Fibroblast of peridontal ligament (primary cell): ENCODE data around the gene DND1.
"Not testable (repeated sequence)": the region's sequence is repeated elsewhere in the genome, so short reads cannot be mapped to it uniquely, and the experiment has no call there.

Source experiments
- DNase-seq: peaks from one replicate; pipeline ENCODE4 v3.0.0-alpha.2; 2010; ENCODE audit errors: extremely low read depth

Gene DND1

DNA sequence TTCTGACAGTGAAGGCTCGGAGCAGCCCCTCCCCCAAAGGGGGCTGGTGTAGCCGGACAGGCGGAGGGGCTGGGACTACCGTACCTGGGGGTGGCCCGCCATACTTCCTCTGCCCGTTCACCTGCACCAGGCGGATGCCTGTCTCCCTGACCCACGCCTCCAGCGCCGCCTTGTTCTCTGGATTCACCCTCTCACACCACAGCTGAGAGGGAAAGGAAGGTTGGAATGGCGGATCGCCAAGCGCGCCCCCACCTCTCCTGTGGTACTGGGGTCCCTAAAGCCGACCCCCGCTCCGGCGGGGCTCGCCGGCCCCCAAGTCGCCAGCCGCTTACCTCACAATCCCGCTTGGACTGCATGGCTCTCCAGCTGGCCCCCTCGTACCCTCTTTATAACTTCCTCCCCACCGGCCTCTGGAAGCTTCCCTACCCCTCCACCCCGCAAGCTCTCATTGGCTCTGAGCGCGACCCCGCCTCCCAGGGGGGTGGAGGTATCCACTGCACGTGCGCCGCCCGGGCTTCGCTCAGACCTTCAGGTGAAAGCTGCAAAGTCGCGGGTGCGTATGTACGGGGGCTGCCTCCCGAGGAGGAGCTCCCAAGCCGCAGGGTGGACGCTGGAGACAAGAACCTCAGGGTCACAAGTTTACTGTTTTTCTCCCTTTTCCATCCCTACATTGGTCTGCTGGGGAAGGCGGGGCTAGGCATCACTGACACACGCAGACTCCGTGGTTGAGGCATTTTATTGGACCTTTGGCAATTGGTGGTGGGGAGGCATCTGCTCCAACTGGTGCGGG, at the start of gene DND1:
DND1 (minus strand) TSS at position 390 of the 790 bp plus-strand sequence; CDS start at position 356, 34 bp downstream.
- DNase-seq, result no peak

GRCh38 chr5:140721395-140721794, 48.0 kb upstream of the DND1 start:
- DNase-seq, result not testable (repeated sequence)

DNA sequence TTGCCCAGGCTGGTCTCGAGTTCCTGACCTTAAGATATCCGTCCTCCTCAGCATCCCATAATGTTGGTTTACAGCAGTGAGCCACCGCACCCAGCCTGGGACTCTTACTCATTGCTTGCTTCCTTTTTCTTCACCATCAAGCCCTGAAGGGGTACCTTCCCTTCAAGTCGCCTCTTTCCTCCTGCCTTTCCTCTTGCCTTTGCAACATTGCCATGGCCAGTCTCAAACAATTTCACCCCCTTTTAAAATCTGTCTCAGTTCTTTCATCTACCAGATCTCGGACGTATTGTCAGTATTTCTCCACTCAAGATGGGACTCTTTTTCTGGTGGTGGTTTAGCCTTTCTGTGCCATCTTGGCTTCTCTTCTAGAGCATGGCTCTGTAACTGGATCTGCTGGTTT, 47.4 kb upstream of the DND1 start:
- DNase-seq, result not testable (repeated sequence)

DNA sequence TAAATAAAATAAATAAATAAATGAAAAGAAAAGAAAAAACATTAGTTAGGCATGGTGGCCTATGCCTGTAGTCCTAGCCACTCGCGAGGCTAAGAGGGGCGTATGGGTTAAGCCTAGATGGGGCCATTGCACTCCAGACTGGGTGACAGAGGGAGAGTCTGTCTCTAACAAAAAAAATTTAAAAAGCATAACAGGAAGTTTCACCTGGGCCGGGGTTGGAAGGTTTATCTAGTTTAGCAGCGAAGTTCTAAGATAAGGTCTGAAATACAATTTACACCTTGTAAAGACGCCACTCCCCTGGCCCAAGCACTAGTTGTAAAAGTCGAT, 44.9 kb upstream of the DND1 start:
- DNase-seq, result no peak

GRCh38 chr5:140716238-140716637, 42.9 kb upstream of the DND1 start:
- DNase-seq, result not testable (repeated sequence)

- no peak for DNase-seq
Measured at GRCh38 chr5:140713562-140714094, 40.3 kb upstream of the DND1 start.

GRCh38 chr5:140711794-140712193, 38.4 kb upstream of the DND1 start:
- no peak for DNase-seq

GRCh38 chr5:140710899-140711552, 37.6 kb upstream of the DND1 start:
- peak; percentile 98 for DNase-seq

- DNase-seq, result not testable (repeated sequence)
Measured at GRCh38 chr5:140708787-140709186, 35.4 kb upstream of the DND1 start.

DNA sequence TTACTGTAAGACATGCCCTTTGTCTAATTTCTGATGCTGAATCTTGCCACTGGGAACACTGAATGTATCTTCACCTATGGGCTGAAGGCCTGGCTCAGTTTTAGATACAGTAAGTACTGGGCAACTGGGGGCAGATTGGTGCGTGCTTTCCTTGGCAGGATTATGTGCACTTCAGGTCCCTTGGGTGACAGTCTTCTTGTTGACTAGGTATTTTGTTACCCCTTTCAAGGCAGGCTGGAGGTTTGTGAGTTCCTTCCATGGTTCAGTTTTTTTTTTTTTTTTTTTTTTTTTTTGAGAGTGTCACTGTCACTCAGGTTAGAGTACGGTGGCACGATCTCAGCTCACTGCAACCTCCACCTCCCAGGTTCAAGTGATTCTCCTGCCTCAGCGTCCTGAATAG, 34.4 kb upstream of the DND1 start:
- DNase-seq, result no peak

- peak; percentile 99 for DNase-seq
Measured at GRCh38 chr5:140700177-140701144, 27.1 kb upstream of the DND1 start, which contains the start of gene ZMAT2. TSS of gene ZMAT2 (plus strand) at chr5:140700447. CDS start at chr5:140700461, 14 bp downstream.

DNA sequence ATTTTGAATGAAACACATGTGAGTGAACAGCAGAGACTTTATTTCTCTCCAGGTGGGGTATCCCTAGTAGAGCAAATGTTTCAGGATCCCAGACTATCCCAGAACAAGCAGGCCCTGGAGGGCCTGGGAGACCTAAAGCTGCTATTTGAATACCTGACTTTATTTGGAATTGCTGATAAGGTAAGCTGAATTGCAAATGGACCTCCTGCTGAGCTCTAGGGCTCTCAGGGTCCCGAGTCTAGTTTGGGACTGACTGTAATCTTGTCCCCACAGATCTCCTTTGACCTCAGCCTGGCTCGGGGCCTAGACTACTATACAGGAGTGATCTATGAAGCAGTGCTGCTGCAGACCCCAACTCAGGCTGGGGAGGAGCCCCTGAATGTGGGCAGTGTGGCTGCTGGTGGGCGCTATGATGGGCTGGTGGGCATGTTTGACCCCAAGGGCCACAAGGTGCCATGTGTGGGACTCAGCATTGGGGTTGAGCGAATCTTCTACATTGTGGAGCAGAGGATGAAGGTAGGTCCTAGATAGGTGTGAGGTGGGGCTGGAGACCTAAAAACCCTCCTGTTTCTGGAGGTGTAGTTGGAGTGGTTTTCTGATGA, 23.6 kb upstream of the DND1 start:
- no peak for DNase-seq

GRCh38 chr5:140694276-140694675, 20.9 kb upstream of the DND1 start:
- no peak for DNase-seq

DNA sequence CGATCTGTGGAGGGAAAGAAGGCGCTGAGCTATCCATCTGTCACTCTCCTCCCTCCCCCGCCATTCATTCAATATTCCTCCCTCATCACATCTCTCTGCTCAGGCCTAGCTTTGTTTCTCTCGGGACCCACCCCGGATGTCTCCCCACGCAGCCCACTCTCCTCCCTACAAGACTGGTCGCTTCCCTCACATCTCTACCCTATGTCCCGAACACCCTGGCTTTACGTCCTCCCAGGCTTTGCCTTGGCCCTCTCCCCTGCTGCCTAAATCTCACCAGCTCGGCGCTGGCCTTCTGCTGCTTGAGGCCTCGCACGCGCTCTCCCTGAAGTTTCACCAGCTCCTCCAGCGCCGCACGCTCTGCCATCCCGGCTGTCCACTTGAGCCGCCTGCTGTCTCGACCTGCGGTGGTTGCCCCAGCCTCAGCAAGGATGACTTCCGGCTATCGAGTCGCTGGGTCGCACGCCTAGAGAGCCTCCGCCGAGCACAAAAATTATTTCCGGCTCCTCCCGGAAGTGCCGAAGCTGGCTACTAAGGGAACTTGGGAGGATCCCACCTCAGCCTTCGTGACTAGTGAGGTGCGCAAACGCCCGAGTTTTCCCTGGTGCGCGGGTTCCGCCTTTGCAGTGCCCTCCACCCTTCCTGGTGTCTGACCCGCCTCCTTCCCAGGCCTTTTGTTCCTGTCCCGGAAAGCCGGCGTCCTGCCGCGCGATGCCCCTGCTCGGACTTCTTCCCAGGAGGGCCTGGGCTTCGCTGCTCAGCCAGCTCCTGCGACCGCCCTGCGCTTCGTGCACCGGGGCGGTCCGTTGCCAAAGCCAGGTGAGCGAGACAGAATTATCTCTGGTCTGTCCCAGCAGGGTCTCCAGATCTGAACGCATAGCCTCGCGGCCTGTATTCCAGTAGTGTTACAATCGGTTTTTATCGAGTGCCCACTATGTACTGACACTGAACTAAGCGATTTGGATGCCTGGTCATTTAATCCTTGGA, 17.9 kb upstream of the DND1 start, which contains the start of the genes HARS1 and HARS2:
HARS1 (minus strand) TSS at position 430 of the 984 bp plus-strand sequence; CDS start at position 364, 66 bp downstream.
HARS2 (plus strand) TSS at position 515 of the 984 bp plus-strand sequence; CDS start at position 709, 194 bp downstream.
- DNase-seq, result peak; percentile 94

DNA sequence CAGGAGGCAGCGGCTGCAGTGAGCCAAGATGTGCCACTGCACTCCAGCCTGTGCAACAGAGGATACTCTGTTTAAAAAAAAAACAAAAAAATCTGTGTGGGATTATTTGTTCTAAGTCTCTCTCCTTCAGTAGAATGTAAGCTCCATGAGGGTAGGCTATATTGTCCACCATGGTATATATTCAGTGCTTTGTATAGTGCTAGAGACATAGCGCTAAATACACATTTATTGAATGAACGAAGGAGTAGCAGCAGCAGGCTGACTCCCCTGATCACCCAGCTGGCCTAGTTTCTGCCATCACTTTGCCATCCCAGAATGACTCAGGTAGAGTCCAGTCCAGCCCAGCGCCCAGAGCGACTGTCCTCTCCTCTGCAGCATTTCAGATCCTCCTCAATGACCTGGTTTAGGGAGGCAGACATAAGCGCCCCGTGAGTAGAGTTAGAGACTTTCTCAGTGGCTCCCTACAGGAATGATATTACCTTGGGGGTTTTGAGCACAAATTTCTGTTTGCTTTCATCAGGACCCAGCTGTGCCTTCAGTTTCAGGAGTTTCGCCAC, 17.1 kb upstream of the DND1 start:
- DNase-seq, result no peak

DNA sequence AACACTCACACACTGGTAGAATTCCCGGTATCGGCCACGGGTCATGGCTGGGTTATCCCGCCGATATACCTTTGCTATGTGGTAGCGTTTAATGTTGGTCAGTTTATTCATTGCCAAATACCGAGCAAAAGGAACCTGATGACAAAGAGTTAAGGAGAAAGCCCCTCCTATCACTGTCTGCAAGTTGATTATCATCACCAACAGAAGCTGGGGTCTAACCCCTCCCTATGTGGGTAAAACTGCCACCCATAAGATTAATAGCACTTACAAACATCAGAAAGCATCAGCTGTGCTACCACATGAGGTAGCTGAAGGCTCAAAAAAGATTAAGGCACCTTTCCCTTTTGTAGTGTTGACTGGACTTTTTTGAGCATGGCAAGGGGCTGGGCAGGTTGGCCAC, 5.6 kb upstream of the DND1 start:
- no peak for DNase-seq

GRCh38 chr5:140677947-140678346, 4.6 kb upstream of the DND1 start:
- no peak for DNase-seq

- no peak for DNase-seq
Measured at GRCh38 chr5:140674629-140675028, 1.3 kb upstream of the DND1 start.

DNA sequence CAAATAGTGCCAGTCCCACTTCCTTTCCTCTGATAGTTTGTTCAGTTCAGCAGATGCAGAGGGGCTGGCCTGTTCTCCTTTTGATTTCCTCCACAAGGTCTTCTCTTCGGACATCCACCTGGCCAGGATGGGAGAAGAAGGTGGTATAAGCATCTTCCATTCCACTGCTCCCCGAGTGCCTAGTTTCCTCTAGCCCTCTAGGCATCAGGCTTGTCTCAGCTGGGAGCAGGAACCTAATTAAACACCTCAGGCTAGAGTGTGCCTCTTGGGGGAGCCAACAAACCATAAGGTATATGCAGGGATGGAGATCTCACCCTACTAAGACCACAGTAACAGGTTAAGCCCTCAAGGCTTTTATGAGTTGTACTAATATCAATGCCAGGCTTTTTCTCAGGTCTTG, 835 bp upstream of the DND1 start:
- no peak for DNase-seq
